H1 (cell line): ENCODE data around the gene STX10. TPM values are rescaled to one million over a fixed set of nuclear protein-coding genes. Genes with fewer than 3 reads are reported as not detected.

ENCODE experiments used
- BACH1 ChIP-seq: IDR thresholded peaks from 2 replicates; pipeline ENCODE4 v1.6.1; 2012; ENCODE audit warnings: low read length, improper control_type of control experiment
- CBX5 ChIP-seq: fragments of 300-800, 300-1000 bp; sonication (generic); IDR thresholded peaks from 2 replicates; pipeline ENCODE4 v1.7.1; 2016; ENCODE audit warnings: antibody characterized with exemption, low read length, low read depth
- CBX8 ChIP-seq: fragments of 300-800, 300-1000 bp; sonication (generic); IDR thresholded peaks from 2 replicates; pipeline ENCODE4 v1.7.1; 2016; ENCODE audit warnings: low read depth, low read length, borderline replicate concordance
- CEBPB ChIP-seq: IDR thresholded peaks from 2 replicates; pipeline ENCODE4 v1.6.1; 2012; ENCODE audit warnings: low read depth, low read length
- MAFK ChIP-seq: IDR thresholded peaks from 2 replicates; pipeline ENCODE4 v1.6.1; 2012; ENCODE audit warnings: low read depth, mild to moderate bottlenecking, improper control_type of control experiment, low read length
- TBP ChIP-seq: IDR thresholded peaks from 2 replicates; pipeline ENCODE4 v1.6.1; 2011; ENCODE audit warnings: low read depth, low read length, improper control_type of control experiment
- TCF12 ChIP-seq: IDR thresholded peaks from 2 replicates; pipeline ENCODE4 v1.6.1; 2011; ENCODE audit warnings: low read depth, mild to moderate bottlenecking, low read length
- polyA plus RNA-seq, 7 experiments: library from polyadenylated mRNA; depleted of rRNA in 3 of 7; stranded (reverse) in 5 of 7; unstranded in 2 of 7; fragments of >200 nt in 5 of 7; fragments of 200-250 nt in 2 of 7; gene quantifications; 1 replicate in 5 of 7; 2 replicates in 1 of 7; 4 replicates in 1 of 7; pipeline versions ENCODE4 v1.2.1 to v1.2.3, GENCODE V29; 2011 to 2013; ENCODE audit warnings: missing spikeins in 2 of 7, mixed read lengths in 2 of 7
- total RNA-seq: library from RNA; stranded (reverse); fragmentation: NEBNext Ultra II Directional; extraction: Animal tissue kit (Norgen Biotek cat#: 25700); gene quantifications from 2 replicates; pipeline ENCODE4 v1.2.1, GENCODE V29; 2021

Gene STX10
- total and polyA plus RNA-seq, 2 of the 8 experiments (the other 6 are each of a cell fraction or from before 2014, with no cell fraction given), result 53.0 to 80.1 TPM

- TF ChIP-seq CBX8 (no peak), MAFK (no peak), TCF12 (no peak), CEBPB (no peak), TBP (no peak), CBX5 (no peak), BACH1 (no peak)
- TF ChIP-seq, all 59 proteins: peak for 0
Observed at GRCh38 chr19:13120031-13120430, 30.1 kb downstream of the STX10 start (continued).
